Fibroblast of the aortic adventitia (primary cell): ENCODE data around the gene GRM7. TPM values are rescaled to one million over a fixed set of nuclear protein-coding genes. Genes with fewer than 3 reads are reported as not detected.

Experiments used
- DNase-seq: peaks from one replicate; pipeline ENCODE4 v3.0.0-alpha.2; 2010; ENCODE audit warnings: low read depth
- H3K4me3 ChIP-seq: 2 replicates; pipeline ENCODE4 v1.5.1; 2011; ENCODE audit warnings: low read depth, mild to moderate bottlenecking, control low read depth, low read length, moderate library complexity
- CTCF ChIP-seq: IDR thresholded peaks from 2 replicates; pipeline ENCODE4 v1.5.1; 2011; ENCODE audit warnings: mild to moderate bottlenecking, low read length, control low read depth, inconsistent platforms; ENCODE audit not compliant: insufficient read depth
- total RNA-seq: library from RNA; depleted of rRNA; stranded (reverse); fragments of >200 nt; gene quantifications from 2 replicates; pipeline ENCODE4 v1.2.3, GENCODE V29; 2012; ENCODE audit warnings: low replicate concordance

Gene GRM7
- total RNA-seq, 1 donor: 0.09 TPM

- DNase-seq: no peak
- H3K4me3 ChIP-seq: no peak overlapping the region
- TF ChIP-seq CTCF: no peak
Observed at GRCh38 chr3:7001370-7001769, 140.5 kb downstream of the GRM7 start.

- H3K4me3 ChIP-seq: no peak overlapping the region
- DNase-seq: no peak
Observed at GRCh38 chr3:7015683-7016440, 154.9 kb downstream of the GRM7 start.

GRCh38 chr3:7025581-7026300 lies 164.8 kb downstream of the GRM7 start:
- no peak overlapping the region for H3K4me3 ChIP-seq
- TF ChIP-seq CTCF: no peak
- DNase-seq: no peak

More at GRCh38 chr3:7015683-7016440, 154.9 kb downstream of the GRM7 start:
- no peak for TF ChIP-seq CTCF

- TF ChIP-seq CTCF: no peak
- H3K4me3 ChIP-seq: no peak overlapping the region
- DNase-seq: no peak
Observed at GRCh38 chr3:7029562-7029961, 168.6 kb downstream of the GRM7 start.

- TF ChIP-seq CTCF: no peak
- H3K4me3 ChIP-seq: no peak overlapping the region
Observed at GRCh38 chr3:7038394-7038793, 177.5 kb downstream of the GRM7 start.

GRCh38 chr3:7062714-7063113 lies 201.8 kb downstream of the GRM7 start:
- DNase-seq: no peak
- no peak for TF ChIP-seq CTCF
- no peak overlapping the region for H3K4me3 ChIP-seq

More at GRCh38 chr3:7038394-7038793, 177.5 kb downstream of the GRM7 start:
- DNase-seq: no peak
